ENCODE measurements around the gene MARCKS.
"Not testable (repeated sequence)": the region's sequence is repeated elsewhere in the genome, so short reads cannot be mapped to it uniquely, and the experiment has no call there.

The MARCKS gene

GRCh38 chr6:113882336-113883022 lies 25.3 kb downstream of the MARCKS start:
- DNase-seq (ENCODE audit: low read depth, low spot score), result no peak

- no peak for DNase-seq (ENCODE audit: low read depth, low spot score)
Measured at GRCh38 chr6:113884011-113884410, 26.9 kb downstream of the MARCKS start.

GRCh38 chr6:113886512-113886911 lies 29.4 kb downstream of the MARCKS start:
- no peak for DNase-seq (ENCODE audit: low read depth, low spot score)

GRCh38 chr6:113888493-113888892 lies 31.3 kb downstream of the MARCKS start:
- DNase-seq (ENCODE audit: low read depth, low spot score), result no peak

GRCh38 chr6:113888956-113889630 lies 31.9 kb downstream of the MARCKS start:
- no peak for DNase-seq (ENCODE audit: low read depth, low spot score)

GRCh38 chr6:113893451-113893850 lies 36.3 kb downstream of the MARCKS start:
- no peak for DNase-seq (ENCODE audit: low read depth, low spot score)

GRCh38 chr6:113893866-113894265 lies 36.7 kb downstream of the MARCKS start:
- no peak for DNase-seq (ENCODE audit: low read depth, low spot score)

- DNase-seq (ENCODE audit: low read depth, low spot score), result no peak
Measured at GRCh38 chr6:113894712-113895674, 37.8 kb downstream of the MARCKS start.

- no peak for DNase-seq (ENCODE audit: low read depth, low spot score)
Measured at GRCh38 chr6:113901482-113901881, 44.3 kb downstream of the MARCKS start.

- no peak for DNase-seq (ENCODE audit: low read depth, low spot score)
Measured at GRCh38 chr6:113903666-113904330, 46.7 kb downstream of the MARCKS start.

GRCh38 chr6:113907102-113907815 lies 50.1 kb downstream of the MARCKS start:
- no peak for DNase-seq (ENCODE audit: low read depth, low spot score)

- no peak for DNase-seq (ENCODE audit: low read depth, low spot score)
Measured at GRCh38 chr6:113908801-113909200, 51.7 kb downstream of the MARCKS start.

GRCh38 chr6:113909224-113909856 lies 52.2 kb downstream of the MARCKS start:
- DNase-seq (ENCODE audit: low read depth, low spot score), result peak; percentile 12

- DNase-seq (ENCODE audit: low read depth, low spot score), result not testable (repeated sequence)
Measured at GRCh38 chr6:113910285-113910684, 53.1 kb downstream of the MARCKS start.

Data from iPS DF 19.7 (cell line).